Kidney (tissue), 14 donors: ENCODE results near the gene PRICKLE2. TPM values are rescaled to one million over a fixed set of nuclear protein-coding genes. Genes with fewer than 3 reads are reported as not detected.

Experiments
- DNase-seq, 5 donors: peaks; one replicate each; pipeline ENCODE4 v3.0.0-alpha.2; 2013 to 2020
- FAIRE-seq: peaks from 2 replicates; lab custom pipeline; 2012; peaks lifted over from hg19 to GRCh38; lab: Jason Lieb, UNC
- H3K27ac ChIP-seq, 2 donors: one replicate each; pipeline ENCODE4 v1.7.0; 2013; ENCODE audit warnings: low read depth in 2 of 2, low read length in 2 of 2, inconsistent platforms in 1 of 2
- H3K27me3 ChIP-seq: one replicate; pipeline ENCODE4 v1.7.1; 2013; ENCODE audit warnings: low read length, inconsistent platforms; ENCODE audit not compliant: control insufficient read depth, insufficient read depth
- H3K36me3 ChIP-seq, 3 donors: one replicate each; pipeline versions ENCODE4 v1.7.0 to v1.7.1; 2013; ENCODE audit warnings: low read length in 3 of 3, control low read depth in 1 of 3, inconsistent platforms in 1 of 3; ENCODE audit not compliant: insufficient read depth in 3 of 3, control insufficient read depth in 2 of 3
- H3K4me1 ChIP-seq, 3 donors: one replicate each; pipeline versions ENCODE4 v1.7.0 to v1.7.1; 2013; ENCODE audit warnings: low read length in 3 of 3, inconsistent platforms in 1 of 3, low read depth in 1 of 3; ENCODE audit not compliant: control insufficient read depth in 2 of 3, insufficient read depth in 2 of 3
- H3K4me3 ChIP-seq, 3 donors: one replicate each; pipeline versions ENCODE4 v1.7.0 to v1.8.1; 2013; ENCODE audit warnings: low read length in 3 of 3, control low read depth in 1 of 3, inconsistent platforms in 1 of 3
- H3K9ac ChIP-seq, 3 donors: one replicate each; pipeline versions ENCODE4 v1.7.0 to v1.7.1; 2013; ENCODE audit warnings: low read length in 3 of 3, control low read depth in 1 of 3, inconsistent platforms in 1 of 3
- H3K9me3 ChIP-seq, 3 donors: one replicate each; pipeline versions ENCODE4 v1.7.0 to v1.7.1; 2013; ENCODE audit warnings: low read length in 3 of 3, control low read depth in 1 of 3, inconsistent platforms in 1 of 3; ENCODE audit not compliant: control insufficient read depth in 2 of 3, insufficient read depth in 1 of 3
- intact Hi-C: fragments of 100-400 bp; cut with DNase I; formaldehyde crosslinking; loops from one replicate; pipeline ENCODE4 v1.11.1; 2022
- polyA plus RNA-seq: library from polyadenylated mRNA; stranded (reverse); fragments of 350-450 nt; fragmentation: Illumina TruSeq; extraction: RNeasy Lipid Tissue Mini Kit (QIAGEN cat#74804); gene quantifications from one replicate; pipeline ENCODE4 v1.2.3, GENCODE V29; 2014; ENCODE audit warnings: low read depth, low replicate concordance; ENCODE audit not compliant: insufficient read depth
- total RNA-seq: library from RNA; stranded (reverse); fragmentation: NEBNext Ultra II Directional; extraction: Animal tissue kit (Norgen Biotek cat#: 25700); gene quantifications from one replicate; pipeline ENCODE4 v1.2.1, GENCODE V29; 2021
- TF ChIP-seq, protein P1 (sequence below): IDR thresholded peaks from 3 replicates; pipeline ENCODE4 v1.5.1; 2012; ENCODE audit warnings: mild to moderate bottlenecking, moderate library complexity, borderline replicate concordance; ENCODE audit not compliant: insufficient read depth; ENCODE audit errors: extremely low read depth
- donor health status: control.
- donor health status: control.
- donor health status: control.
- donor health status: control.
- donor health status: control.
- donor health status: DM: yes; HTN: yes; CAD: no.
- donor health status: Normal renal cell carcinoma (clear cell type).

Gene PRICKLE2
- total and polyA plus RNA-seq, 2 donors from 2014 or later = 3.5 to 22.9 TPM

DNA sequence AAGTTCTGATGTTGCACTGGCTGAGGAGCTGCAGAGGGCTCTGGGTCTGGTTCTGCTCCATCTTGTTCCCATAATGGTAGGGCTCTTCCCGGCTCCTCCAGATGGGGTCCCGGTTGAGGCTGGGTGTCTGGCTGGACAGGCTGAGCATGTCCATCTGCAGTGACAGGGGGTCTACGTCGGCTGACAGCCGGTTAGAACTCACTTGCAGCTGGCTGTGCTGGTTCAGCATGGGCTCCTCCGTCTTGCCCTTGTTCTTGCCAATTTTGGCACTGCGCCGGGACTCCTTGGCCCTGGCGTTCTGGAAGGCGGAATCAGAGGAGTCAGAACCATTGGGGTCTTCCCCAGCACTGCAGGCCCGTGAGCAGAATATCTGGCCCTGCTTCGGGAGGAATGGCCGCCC lies 78.1 kb downstream of the PRICKLE2 start:
- Histone ChIP-seq H3K27ac (no peak overlapping the region), H3K27me3 (no peaks in the 10 kb centered on the region), H3K4me3 (no peak overlapping the region), H3K4me1 (peaks cover 5 to 14% (median 11%) of the 10 kb centered on the region in 3 donors), H3K36me3 (peaks cover 0 to 42% (median 3%) of the 10 kb centered on the region in 3 donors), H3K9me3 (no peaks in the 10 kb centered on the region), H3K9ac (no peak overlapping the region)
- DNase-seq (no peak), FAIRE-seq (no peak)
- intact Hi-C loops = no loop called here
- TF ChIP-seq, protein P1, sequence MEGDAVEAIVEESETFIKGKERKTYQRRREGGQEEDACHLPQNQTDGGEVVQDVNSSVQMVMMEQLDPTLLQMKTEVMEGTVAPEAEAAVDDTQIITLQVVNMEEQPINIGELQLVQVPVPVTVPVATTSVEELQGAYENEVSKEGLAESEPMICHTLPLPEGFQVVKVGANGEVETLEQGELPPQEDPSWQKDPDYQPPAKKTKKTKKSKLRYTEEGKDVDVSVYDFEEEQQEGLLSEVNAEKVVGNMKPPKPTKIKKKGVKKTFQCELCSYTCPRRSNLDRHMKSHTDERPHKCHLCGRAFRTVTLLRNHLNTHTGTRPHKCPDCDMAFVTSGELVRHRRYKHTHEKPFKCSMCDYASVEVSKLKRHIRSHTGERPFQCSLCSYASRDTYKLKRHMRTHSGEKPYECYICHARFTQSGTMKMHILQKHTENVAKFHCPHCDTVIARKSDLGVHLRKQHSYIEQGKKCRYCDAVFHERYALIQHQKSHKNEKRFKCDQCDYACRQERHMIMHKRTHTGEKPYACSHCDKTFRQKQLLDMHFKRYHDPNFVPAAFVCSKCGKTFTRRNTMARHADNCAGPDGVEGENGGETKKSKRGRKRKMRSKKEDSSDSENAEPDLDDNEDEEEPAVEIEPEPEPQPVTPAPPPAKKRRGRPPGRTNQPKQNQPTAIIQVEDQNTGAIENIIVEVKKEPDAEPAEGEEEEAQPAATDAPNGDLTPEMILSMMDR = no peak

DNA sequence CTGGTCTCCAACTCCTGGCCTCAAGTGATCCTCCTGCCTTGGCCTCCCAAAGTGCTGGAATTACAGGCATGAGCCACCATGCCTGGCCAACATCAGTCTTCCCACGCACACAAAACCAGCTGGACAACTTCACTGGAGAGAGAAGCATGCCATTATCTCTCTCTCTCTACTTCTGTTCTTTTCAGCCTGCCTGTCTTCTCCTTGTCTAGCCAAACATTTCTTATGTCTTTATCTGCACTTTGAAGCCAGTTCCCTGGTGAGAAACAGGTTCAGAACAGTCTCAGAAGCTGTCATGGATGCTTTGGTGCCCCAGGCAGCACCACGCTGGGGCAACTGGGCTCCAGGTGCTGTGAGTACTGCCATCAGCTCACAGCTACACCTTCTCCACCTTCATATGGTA lies 79.8 kb downstream of the PRICKLE2 start:
- peaks cover 0 to 32% (median 7%) of the 10 kb centered on the region in 3 donors for H3K36me3 ChIP-seq
- intact Hi-C loops = no loop called here

DNA sequence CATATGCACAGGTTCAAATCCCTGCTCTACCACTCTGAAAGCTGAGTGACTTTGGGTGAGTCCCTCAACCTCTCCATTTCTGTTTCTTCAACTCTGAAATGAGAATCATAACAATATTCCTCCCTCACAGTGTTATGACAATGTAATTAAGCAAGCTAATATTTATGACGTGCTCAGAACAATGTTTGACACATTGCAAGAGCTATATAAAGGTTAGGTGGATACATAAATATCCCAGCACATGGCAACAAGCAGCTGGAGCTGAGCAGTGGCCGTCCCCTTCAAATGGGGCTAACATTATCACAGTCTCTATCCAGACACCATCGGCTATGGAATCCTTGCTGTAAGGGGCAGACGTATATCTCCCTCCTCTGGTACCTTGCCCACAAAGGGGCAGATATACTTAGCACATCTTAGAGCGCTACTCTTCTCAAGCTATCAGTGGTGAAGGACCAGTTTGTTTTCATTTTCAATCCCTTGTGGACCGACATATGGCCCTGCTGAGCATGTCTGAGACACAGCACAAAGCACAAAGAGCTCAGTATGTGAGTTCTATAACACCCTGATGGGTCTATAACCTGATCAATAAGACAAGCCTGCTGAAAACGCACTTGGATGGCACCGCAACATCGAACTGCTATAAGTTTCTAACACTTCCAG lies 80.9 kb downstream of the PRICKLE2 start:
- Histone ChIP-seq H3K9me3 (no peaks in the 10 kb centered on the region), H3K4me3 (no peak overlapping the region), H3K36me3 (peaks cover 0 to 26% (median 7%) of the 10 kb centered on the region in 3 donors), H3K27ac (no peak overlapping the region), H3K9ac (no peak overlapping the region), H3K4me1 (no peaks in the 10 kb centered on the region), H3K27me3 (no peaks in the 10 kb centered on the region)
- DNase-seq = no peak
- no peak for FAIRE-seq
- TF ChIP-seq, protein P1 = no peak
- intact Hi-C loops = no loop called here

More for the DNA sequence above, 79.8 kb downstream of the PRICKLE2 start:
- DNase-seq = no peak
- TF ChIP-seq, protein P1 = no peak
- Histone ChIP-seq H3K4me1 (peaks cover 2 to 5% (median 5%) of the 10 kb centered on the region in 3 donors), H3K4me3 (no peak overlapping the region), H3K9ac (no peak overlapping the region), H3K27me3 (no peaks in the 10 kb centered on the region), H3K9me3 (no peaks in the 10 kb centered on the region), H3K27ac (no peak overlapping the region)
- no peak for FAIRE-seq
